SK-MEL-5 (cell line): Measurements from ENCODE around the gene PCDHB5. TPM values are rescaled to one million over a fixed set of nuclear protein-coding genes. Genes with fewer than 3 reads are reported as not detected.
A peak's percentile ranks its signal among the peaks of the same experiment; 100 is the strongest.
"Not testable (repeated sequence)": the region's sequence is repeated elsewhere in the genome, so short reads cannot be mapped to it uniquely, and the experiment has no call there.

Experiments
- DNase-seq: peaks from one replicate; pipeline ENCODE4 v3.0.0-alpha.2; 2016; ENCODE audit warnings: low read depth, low spot score
- in situ Hi-C: cut with HindIII; loops from 2 replicates; pipeline ENCODE4 v1.10.0; 2016; ENCODE audit warnings: low sequenced_read_pairs, high pct_unique_total_duplicates, low pct_unique_long_range_greater_than_20kb
- polyA plus RNA-seq, 2 experiments: library from polyadenylated mRNA; depleted of rRNA; stranded (reverse); fragments of >200 nt; gene quantifications; 2 replicates each; pipeline ENCODE4 v1.2.3, GENCODE V29; 2015
- total RNA-seq: library from RNA; depleted of rRNA; stranded (reverse); fragments of >200 nt; shearing (Covaris generic); gene quantifications from 2 replicates; pipeline ENCODE4 v1.2.3, GENCODE V29; 2014; rRNA removed

PCDHB5 gene
- 2.0 and 3.1 TPM in 2 replicates for total RNA-seq
- 4.8 and 5.3 TPM in 2 replicates for polyA plus RNA-seq (2015; cell fraction: cytosol; rRNA removed)
- polyA plus RNA-seq (2015; cell fraction: nucleus; rRNA removed) = 5.1 and 7.9 TPM in 2 replicates

DNA sequence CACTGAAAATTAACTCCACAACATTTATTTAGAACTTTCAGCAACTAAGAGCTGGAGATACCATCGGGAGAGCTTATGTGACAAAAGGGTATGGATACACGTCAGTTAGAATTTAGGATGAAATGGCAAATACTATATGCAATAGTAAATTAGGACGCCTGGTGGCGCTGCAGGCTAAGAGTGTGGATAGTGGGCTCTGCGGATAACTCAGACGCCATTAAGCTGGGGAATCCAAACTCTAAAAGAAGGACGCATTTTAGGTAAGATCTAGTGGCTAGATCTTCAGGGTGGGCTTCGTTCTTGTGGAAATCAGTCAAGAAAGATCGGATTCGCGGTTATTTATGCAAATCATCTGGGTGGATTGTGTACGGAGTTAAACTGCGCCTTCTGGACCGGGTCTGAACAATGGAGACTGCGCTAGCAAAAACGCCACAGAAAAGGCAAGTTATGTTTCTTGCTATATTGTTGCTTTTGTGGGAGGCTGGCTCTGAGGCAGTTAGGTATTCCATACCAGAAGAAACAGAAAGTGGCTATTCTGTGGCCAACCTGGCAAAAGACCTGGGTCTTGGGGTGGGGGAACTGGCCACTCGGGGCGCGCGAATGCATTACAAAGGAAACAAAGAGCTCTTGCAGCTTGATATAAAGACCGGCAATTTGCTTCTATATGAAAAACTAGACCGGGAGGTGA, at the start of gene PCDHB5:
TSS of gene PCDHB5 (plus strand) at position 177 of the 688 bp plus-strand sequence. CDS start at position 406, 229 bp downstream.
- DNase-seq = peak; percentile 80

DNA sequence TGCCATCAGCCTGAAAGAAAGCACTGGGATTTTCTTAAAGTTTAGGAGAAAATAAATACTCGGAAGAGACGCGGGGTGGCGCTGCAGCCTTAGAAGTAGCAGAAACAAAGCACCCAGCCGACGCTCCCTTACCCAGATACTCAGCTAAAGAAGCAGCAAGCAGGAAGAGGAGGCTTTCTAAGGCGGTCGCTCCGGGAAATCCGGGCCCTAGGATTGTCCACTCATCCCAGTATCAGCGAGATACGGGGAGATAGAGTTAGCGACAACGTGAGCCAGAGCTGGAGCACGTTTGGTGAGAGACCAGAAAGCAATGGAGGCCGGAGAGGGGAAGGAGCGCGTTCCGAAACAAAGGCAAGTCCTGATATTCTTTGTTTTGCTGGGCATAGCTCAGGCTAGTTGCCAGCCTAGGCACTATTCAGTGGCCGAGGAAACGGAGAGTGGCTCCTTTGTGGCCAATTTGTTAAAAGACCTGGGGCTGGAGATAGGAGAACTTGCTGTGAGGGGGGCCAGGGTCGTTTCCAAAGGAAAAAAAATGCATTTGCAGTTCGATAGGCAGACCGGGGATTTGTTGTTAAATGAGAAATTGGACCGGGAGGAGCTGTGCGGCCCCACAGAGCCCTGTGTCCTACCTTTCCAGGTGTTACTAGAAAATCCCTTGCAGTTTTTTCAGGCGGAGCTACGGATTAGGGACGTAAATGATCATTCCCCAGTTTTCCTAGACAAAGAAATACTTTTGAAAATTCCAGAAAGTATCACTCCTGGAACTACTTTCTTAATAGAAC, 40.3 kb upstream of the PCDHB5 start, which contains the start of gene PCDHB2:
TSS of gene PCDHB2 (plus strand) at position 135 of the 782 bp plus-strand sequence. CDS start at position 311, 176 bp downstream.
- in situ Hi-C loops = no loop called here
- peak; percentile 65 for DNase-seq

More for the DNA sequence above, at the start of gene PCDHB5:
- in situ Hi-C loops = no loop called here

- in situ Hi-C loops = no loop called here
- DNase-seq = no peak
Measured at GRCh38 chr5:141095263-141095641, 39.8 kb upstream of the PCDHB5 start.

- DNase-seq, in situ Hi-C loops: not testable (repeated sequence)
Measured at GRCh38 chr5:141096181-141096580, 38.8 kb upstream of the PCDHB5 start.

- in situ Hi-C loops, DNase-seq: not testable (repeated sequence)
Measured at GRCh38 chr5:141096586-141096985, 38.4 kb upstream of the PCDHB5 start.

DNA sequence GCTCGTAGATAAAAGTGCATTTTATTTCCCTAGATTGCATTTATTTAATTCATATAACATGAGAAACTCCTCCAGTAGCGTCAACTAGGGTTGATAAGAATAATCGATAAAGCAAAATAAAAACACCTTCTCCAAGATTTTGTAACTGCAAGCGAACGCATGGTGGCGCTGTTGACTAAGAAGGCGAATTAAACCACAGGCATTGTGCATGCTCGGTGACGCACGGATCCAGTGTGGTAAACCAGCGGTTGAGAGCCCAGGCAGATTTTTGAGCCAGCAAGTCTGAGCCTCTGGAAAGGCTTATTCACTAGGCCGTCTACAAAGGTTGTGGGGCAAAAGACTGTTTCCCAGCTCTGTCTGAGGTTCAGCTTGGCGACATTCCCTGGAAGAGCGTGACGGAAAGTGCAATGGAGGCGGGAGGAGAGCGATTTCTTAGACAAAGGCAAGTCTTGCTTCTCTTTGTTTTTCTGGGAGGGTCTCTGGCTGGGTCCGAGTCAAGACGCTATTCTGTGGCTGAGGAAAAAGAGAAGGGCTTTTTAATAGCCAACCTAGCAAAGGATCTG, 34.7 kb upstream of the PCDHB5 start, which contains the start of gene PCDHB3:
TSS of gene PCDHB3 (plus strand) at position 231 of the 563 bp plus-strand sequence. CDS start at position 408, 177 bp downstream.
- DNase-seq = peak; percentile 66
- in situ Hi-C loops = no loop called here

DNA sequence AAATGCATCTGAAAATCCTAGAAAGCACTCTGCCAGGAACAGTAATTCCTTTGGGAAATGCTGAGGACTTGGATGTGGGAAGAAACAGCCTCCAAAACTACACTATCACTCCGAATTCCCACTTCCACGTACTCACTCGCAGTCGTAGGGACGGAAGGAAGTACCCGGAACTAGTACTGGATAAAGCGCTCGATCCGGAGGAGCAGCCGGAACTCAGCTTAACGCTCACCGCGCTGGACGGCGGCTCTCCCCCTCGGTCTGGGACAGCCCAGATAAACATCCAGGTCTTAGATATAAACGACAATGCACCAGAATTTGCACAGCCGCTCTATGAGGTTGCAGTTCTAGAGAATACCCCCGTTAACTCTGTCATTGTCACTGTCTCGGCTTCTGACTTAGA, 33.9 kb upstream of the PCDHB5 start:
- in situ Hi-C loops = no loop called here
- no peak for DNase-seq

DNA sequence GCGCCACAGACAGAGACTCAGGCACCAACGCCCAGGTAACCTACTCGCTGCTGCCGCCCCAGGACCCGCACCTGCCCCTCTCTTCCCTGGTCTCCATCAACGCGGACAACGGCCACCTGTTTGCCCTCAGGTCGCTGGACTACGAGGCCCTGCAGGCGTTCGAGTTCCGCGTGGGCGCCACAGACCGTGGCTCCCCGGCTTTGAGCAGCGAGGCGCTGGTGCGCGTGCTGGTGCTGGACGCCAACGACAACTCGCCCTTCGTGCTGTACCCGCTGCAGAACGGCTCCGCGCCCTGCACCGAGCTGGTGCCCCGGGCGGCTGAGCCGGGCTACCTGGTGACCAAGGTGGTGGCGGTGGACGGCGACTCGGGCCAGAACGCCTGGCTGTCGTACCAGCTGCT, 32.9 kb upstream of the PCDHB5 start:
- DNase-seq = not testable (repeated sequence)

GRCh38 chr5:141102471-141102870, 32.5 kb upstream of the PCDHB5 start:
- DNase-seq = not testable (repeated sequence)

More for the DNA sequence above, 32.9 kb upstream of the PCDHB5 start:
- in situ Hi-C loops = not testable (repeated sequence)

GRCh38 chr5:141105350-141105749, 29.7 kb upstream of the PCDHB5 start:
- DNase-seq = no peak
- in situ Hi-C loops = no loop called here

More at GRCh38 chr5:141102471-141102870, 32.5 kb upstream of the PCDHB5 start:
- in situ Hi-C loops = not testable (repeated sequence)

- DNase-seq = no peak
- in situ Hi-C loops = no loop called here
Measured at GRCh38 chr5:141119250-141119649, 15.8 kb upstream of the PCDHB5 start.

- DNase-seq = peak; percentile 64
- in situ Hi-C loops = no loop called here
Measured at GRCh38 chr5:141121563-141121962, 13.4 kb upstream of the PCDHB5 start, which contains the start of gene PCDHB4. Gene PCDHB4 (plus strand): TSS chr5:141121818. CDS start chr5:141121999, 181 bp downstream.

DNA sequence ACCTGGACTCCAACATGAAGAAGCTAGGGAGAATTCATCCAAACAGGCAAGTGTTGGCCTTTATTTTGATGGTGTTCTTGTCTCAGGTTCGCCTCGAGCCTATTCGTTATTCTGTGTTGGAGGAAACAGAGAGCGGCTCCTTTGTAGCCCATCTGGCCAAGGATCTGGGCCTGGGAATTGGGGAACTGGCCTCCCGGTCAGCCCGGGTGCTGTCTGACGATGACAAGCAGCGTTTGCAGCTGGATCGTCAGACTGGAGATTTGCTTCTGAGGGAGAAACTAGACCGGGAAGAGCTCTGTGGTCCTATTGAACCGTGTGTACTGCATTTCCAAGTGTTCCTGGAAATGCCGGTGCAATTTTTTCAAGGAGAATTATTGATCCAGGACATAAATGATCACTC, 13.0 kb upstream of the PCDHB5 start:
- no peak for DNase-seq
- in situ Hi-C loops = no loop called here

DNA sequence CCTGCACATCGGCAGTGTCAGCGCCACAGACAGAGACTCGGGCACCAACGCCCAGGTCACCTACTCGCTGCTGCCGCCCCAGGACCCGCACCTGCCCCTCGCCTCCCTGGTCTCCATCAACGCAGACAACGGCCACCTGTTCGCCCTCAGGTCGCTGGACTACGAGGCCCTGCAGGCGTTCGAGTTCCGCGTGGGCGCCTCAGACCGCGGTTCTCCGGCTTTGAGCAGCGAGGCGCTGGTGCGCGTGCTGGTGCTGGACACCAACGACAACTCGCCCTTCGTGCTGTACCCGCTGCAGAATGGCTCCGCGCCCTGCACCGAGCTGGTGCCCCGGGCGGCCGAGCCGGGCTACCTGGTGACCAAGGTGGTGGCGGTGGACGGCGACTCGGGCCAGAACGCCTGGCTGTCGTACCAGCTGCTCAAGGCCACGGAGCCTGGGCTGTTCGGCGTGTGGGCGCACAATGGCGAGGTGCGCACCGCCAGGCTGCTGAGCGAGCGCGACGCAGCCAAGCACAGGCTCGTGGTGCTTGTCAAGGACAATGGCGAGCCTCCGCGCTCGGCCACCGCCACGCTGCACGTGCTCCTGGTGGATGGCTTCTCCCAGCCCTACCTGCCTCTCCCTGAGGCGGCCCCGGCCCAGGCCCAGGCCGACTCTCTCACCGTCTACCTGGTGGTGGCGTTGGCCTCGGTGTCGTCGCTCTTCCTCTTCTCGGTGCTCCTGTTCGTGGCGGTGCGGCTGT, 11.4 kb upstream of the PCDHB5 start:
- in situ Hi-C loops, DNase-seq: not testable (repeated sequence)

GRCh38 chr5:141127305-141127704, 7.7 kb upstream of the PCDHB5 start:
- in situ Hi-C loops = no loop called here
- peak; percentile 22 for DNase-seq

DNA sequence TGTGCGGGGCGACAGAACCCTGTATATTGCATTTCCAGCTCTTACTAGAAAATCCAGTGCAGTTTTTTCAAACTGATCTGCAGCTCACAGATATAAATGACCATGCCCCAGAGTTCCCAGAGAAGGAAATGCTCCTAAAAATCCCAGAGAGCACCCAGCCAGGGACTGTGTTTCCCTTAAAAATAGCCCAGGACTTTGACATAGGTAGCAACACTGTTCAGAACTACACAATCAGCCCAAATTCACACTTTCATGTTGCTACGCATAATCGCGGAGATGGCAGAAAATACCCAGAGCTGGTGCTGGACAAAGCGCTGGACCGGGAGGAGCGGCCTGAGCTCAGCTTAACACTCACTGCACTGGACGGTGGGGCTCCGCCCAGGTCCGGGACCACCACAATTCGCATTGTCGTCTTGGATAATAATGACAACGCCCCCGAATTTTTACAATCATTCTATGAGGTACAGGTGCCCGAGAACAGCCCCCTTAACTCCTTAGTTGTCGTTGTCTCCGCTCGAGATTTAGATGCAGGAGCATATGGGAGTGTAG, 786 bp downstream of the PCDHB5 start:
- DNase-seq = no peak
- in situ Hi-C loops = no loop called here

DNA sequence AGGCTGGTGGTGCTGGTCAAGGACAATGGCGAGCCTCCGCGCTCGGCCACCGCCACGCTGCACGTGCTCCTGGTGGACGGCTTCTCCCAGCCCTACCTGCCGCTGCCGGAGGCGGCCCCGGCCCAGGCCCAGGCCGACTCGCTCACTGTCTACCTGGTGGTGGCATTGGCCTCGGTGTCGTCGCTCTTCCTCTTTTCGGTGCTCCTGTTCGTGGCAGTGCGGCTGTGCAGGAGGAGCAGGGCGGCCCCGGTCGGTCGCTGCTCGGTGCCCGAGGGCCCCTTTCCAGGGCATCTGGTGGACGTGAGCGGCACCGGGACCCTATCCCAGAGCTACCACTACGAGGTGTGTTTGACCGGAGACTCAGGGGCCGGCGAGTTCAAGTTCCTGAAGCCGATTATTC, 2.3 kb downstream of the PCDHB5 start:
- DNase-seq, in situ Hi-C loops: not testable (repeated sequence)
